HS-5 (cell line): ENCODE results near the gene CNTNAP5.

Experiments
- DNase-seq: peaks from one replicate; pipeline ENCODE4 v3.0.0-alpha.2; 2012; ENCODE audit warnings: low read depth

Gene CNTNAP5

DNA sequence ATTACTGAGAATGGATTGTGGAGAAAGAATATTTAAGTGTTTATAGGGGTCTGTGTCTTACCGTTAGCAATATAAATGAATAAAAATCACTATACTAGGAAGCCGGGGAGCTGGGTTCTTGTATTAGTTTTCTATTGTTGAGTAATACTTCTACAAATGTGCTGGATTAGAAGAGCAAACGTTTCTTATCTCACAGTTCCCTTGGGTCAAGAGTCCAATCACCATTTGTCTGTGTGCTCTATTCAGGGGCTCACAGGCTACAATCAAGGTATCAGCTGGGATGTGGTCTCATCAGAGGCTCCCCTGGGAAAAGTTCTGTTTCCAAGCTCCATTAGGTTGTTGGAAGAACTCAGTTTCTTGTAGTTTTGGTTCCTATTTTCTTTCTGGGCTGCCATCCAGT lies 790.9 kb downstream of the CNTNAP5 start:
- DNase-seq = no peak

GRCh38 chr2:124822516-124822915 lies 797.4 kb downstream of the CNTNAP5 start:
- DNase-seq = no peak

- no peak for DNase-seq
Observed at GRCh38 chr2:124824441-124824840, 799.4 kb downstream of the CNTNAP5 start.

DNA sequence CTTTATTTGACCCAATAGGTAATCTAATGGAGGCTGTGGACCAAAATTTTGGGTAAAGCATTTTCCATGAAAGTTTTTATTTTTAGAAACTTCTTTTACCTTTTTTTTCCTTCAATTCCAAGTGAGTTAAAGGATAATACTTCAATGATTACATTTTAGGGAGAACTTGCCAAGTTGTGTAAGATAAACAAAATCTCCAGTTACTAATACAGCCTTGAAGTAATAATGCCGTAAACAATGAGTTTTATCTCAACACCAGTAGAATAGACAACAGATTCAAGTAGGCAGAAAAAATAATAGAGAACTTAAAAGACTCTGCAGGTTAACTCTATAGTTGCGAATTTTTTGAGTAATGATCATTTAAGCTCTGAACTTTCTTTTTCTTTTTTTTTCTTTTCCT lies 807.4 kb downstream of the CNTNAP5 start:
- no peak for DNase-seq

DNA sequence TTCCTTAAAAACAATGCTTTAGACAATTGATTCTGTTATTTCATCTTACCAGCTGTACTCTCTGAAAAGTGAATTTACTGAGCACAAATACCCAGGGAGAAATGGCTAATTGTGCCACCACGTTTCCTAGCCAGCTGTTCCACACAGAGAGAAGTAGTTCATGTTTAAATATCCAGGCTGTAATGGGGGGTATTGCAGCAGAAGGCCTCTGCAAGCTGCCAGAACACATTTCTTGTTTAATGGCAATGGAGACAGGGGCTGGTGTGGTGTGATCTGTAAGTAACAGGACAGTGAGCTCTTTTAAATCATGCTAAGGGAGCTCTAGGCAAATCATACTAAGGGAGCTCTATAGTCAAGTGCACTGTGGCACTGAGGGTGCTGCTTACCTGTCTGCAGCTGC lies 809.2 kb downstream of the CNTNAP5 start:
- DNase-seq = no peak

DNA sequence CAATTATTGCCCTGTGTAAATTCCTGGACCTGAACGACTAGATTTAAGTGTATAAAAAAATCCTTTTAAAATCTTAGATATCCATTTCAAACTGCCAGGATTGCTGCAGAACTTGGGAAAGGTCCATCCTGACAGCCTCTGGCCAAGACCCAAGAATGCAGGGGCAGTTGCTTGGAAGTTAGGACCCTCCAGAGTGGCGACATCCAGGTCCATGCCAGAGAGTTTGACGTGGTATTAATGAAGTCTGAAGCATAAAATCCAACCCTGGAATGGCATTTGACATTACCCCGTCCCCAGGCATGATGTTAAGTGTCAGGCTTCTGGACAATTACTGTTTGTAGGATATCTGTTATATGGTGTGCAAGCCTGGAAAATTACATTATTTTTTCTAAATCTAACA lies 810.2 kb downstream of the CNTNAP5 start:
- DNase-seq = no peak

- peak; percentile 76 for DNase-seq
Observed at GRCh38 chr2:124836416-124836815, 811.3 kb downstream of the CNTNAP5 start.

DNA sequence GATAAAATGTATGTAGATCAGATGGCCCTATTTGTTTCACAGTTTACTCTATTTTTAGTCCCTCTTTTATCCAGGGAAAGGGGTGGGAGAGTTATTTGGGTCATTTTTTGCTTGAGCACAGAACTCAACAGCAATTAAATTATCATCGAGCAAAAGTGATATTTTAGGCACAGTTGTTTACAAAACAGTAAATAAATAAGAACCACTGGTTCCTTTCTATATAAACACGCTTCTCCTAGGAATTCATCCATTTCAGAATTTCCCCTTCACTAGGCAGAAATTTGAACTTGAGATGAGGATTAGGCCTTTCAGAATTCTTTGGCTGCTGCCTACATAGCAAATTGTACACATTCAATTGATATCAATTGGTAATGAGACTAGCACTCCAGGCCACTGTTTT lies 812.4 kb downstream of the CNTNAP5 start:
- no peak for DNase-seq

DNA sequence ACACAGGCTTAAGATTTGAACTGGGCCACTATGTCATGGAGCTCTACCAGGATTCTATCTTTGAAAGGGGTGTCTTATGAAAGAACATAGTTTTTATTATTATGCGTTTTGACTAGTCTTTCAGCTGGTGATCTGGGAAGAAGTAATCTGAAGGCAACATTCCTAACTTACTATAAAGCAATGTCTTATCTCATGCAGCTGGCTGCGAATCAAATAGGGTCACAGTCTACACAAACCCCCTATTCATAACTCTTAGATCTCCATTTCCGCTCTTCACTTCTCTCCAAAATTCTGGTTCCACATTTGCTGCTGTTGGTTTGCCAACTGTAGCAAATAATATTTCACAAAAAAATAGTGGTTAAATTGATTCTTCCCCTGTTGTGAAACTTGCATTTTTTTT lies 813.3 kb downstream of the CNTNAP5 start:
- DNase-seq = no peak

- no peak for DNase-seq
Observed at GRCh38 chr2:124867247-124867646, 842.2 kb downstream of the CNTNAP5 start.

GRCh38 chr2:124874219-124874618 lies 849.1 kb downstream of the CNTNAP5 start:
- DNase-seq = no peak

DNA sequence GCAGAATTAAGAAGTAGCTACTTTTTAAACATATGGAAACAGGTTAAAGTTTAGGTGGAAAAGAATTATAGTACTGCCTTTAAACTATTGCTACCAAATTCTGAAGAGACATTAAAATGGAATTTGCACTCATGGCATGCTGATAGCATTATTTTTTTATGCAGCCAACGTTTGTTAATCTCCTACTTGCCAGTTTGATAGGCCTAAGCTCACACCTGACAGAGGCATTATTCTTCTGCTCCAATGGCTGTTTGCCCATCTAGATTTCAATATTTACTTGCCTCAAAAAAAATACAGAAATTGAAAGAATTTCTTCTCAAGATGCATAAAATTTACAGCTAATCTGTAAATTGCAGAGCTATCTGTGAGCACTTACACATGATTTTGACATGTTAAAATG lies 849.6 kb downstream of the CNTNAP5 start:
- no peak for DNase-seq

- peak; percentile 26 for DNase-seq
Observed at GRCh38 chr2:124875627-124876244, 850.6 kb downstream of the CNTNAP5 start.

DNA sequence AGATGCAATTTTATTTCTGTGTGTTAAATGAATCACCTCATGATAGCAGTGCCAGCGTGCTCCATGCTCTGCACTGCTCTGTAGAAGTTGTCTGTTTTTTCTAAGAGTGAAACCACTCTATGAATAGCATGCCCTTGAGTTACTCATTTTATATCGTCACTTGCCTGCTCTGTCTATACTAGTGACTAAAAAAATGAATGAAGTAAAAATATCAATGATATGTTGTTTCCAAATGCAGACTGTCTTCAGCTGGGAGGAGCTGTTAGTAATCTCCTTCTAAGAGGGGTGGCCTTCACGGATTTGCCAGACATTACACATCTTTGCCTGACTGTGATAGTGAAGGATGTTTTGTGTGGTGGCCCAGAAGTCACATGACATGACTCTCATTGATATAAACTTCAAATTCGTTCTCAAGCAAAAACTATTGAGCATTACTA lies 852.1 kb downstream of the CNTNAP5 start:
- peak; percentile 76 for DNase-seq

GRCh38 chr2:124879640-124880039 lies 854.6 kb downstream of the CNTNAP5 start:
- no peak for DNase-seq

GRCh38 chr2:124880995-124881394 lies 855.9 kb downstream of the CNTNAP5 start:
- DNase-seq = no peak

DNA sequence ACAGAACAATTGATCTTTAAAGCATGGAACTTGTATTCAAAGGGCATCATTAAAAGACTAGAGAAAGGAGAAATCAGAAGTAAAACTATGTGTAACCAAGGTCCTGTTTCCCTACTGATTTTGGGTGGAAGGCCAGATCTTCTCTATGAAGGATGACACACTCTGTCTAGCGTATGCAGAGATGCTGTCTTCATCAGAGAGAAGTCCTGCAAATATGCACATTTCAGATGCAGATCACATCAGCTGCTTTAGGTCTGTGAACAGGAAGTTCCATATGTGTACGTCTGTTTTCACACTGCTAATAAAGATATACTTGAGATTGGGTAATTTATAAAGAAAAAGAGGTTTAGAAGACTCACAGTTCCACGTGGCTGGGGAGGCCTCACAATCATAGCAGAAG lies 857.3 kb downstream of the CNTNAP5 start:
- no peak for DNase-seq

DNA sequence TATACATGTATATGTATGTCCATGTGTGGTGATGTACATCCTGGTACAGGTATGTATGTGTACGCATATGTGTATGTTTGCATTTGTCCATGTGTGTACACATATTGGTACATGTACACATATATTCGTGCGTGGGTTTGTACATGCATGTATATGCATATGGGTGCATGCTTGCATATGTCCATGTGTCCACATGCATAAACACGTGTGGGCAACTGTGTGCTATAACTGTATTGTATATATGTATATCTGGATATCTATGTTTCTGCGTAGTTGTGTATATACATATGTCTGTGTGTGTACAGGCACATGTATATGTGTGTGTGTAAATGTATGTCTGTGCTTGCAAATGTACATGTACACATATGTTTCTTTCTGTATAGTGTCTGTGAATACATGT lies 858.5 kb downstream of the CNTNAP5 start:
- DNase-seq = no peak

DNA sequence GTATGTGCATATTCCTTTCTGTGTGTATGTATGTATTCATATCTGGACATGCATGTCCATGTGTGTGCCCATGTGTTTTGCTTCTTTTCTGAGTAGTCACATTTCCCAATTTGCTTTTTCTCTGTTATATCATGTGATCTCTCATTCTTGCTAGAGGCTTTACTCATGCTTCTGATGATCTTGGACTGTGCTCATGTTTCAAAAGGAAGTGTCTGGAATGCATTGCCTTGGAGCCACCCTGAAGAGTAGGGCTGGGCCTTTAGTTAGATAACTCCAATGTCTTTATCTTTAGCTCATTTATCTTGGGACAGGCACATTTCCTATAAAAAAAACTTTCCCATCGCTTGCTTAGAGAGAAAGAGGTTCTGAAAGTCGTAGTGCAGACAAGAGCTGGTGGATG lies 859.2 kb downstream of the CNTNAP5 start:
- no peak for DNase-seq

GRCh38 chr2:124886216-124886615 lies 861.1 kb downstream of the CNTNAP5 start:
- no peak for DNase-seq

- no peak for DNase-seq
Observed at GRCh38 chr2:124887466-124887865, 862.4 kb downstream of the CNTNAP5 start.

DNA sequence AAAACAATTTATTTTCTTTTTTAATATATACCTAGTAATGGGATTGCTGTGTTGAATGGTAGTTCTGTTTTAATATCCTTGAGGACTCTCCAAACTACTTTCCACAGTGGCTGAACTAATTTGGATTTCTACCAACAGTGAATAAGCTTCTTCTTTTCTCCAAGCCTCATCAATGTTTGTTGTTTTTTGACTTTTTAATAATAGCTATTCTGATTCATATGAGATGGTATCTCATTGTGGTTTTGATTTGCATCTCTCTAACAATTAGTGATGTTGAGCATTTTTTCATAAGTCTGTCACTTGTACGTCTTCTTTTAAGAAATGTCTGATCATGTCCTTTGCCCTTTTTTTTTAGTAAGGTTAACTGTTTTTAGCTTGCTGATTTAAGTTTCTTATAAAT lies 863.3 kb downstream of the CNTNAP5 start:
- DNase-seq = no peak

DNA sequence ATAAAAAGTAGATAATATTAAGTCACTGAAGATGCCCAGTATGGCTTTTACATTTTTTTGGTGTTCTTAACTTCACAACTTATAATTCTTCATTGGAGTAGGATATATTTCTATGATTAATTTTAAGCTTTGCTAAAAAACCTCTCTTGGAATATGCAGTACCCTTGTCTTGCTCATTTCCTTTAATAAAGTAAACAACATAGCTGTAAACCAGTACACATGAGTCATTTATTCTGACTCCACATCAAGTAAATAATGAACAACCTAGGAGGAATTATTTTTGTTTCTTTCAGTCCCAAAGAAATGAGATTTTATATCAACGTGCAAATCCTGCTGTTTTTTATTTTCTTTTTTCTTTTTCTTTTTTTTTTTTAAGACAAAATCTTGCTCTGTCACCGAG lies 869.1 kb downstream of the CNTNAP5 start:
- no peak for DNase-seq

DNA sequence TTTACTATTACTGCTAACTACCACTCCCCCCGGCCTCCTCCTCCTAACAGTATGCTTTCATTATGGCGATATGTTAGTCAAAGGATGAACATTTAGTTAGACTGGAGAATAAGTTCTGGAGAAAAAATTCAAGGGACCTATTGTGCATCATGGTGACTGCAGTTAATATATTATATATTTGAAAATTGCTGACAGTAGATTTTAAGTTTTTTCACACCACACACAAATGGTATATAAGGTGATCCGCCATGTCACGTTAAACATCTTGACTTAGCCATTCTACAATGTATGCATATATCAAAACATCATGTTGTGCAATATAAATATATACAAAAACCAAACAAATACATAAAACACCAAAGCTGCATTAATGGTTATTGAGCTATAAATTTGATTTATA lies 873.7 kb downstream of the CNTNAP5 start:
- DNase-seq = no peak

DNA sequence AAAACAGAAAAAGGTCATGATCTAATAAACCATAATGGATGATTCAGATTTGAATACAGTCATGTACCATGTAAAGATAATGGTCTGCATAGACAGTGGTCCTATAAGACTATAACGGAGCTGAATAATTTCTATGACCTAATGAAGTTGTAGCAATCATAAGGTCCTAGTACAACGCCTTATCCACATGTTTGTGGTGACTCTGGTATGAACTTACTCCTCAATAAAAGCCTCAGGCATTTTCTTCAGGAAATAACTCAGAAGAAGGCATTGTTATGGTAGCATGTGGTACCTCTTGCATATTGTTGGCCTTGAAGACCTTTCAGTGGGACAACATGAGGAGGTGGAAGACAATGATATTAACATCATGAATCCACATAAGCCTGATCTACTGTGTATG lies 883.3 kb downstream of the CNTNAP5 start:
- peak; percentile 33 for DNase-seq
